SKM-1 (cell line): ENCODE results near the gene TMEM14C.

Experiments used
- DNase-seq: peaks from one replicate; lab custom pipeline; 2025; ENCODE audit not compliant: unreplicated experiment; lab: John Stamatoyannopoulos, UW

Gene TMEM14C

GRCh38 chr6:10759312-10759839 lies 36.5 kb downstream of the TMEM14C start:
- DNase-seq: no peak

- no peak for DNase-seq
These were observed 37.0 kb downstream of the TMEM14C start for GRCh38 chr6:10759884-10760329.

- no peak for DNase-seq
These were observed 40.1 kb downstream of the TMEM14C start for GRCh38 chr6:10763006-10763405.

- no peak for DNase-seq
These were observed 46.5 kb downstream of the TMEM14C start for GRCh38 chr6:10769419-10769818.

GRCh38 chr6:10771371-10771894 lies 48.6 kb downstream of the TMEM14C start:
- DNase-seq: no peak

- no peak for DNase-seq
These were observed 55.4 kb downstream of the TMEM14C start for GRCh38 chr6:10778230-10778629.

GRCh38 chr6:10779076-10779475 lies 56.2 kb downstream of the TMEM14C start:
- DNase-seq: no peak
